PC-9 (cell line): ENCODE measurements around the gene NKAIN2.
"Not testable (repeated sequence)": the region's sequence is repeated elsewhere in the genome, so short reads cannot be mapped to it uniquely, and the experiment has no call there.

Experiments
- CTCF ChIP-seq: fragments of 200-600 bp; sonication (generic); conservative IDR thresholded peaks from 2 replicates; pipeline ENCODE4 v1.6.1; 2017; ENCODE audit warnings: mixed run types, antibody characterized with exemption, mild to moderate bottlenecking, moderate library complexity
- EZH2 ChIP-seq: fragments of 200-600 bp; sonication (generic); IDR thresholded peaks from 2 replicates; pipeline ENCODE4 v1.8.0; 2017; ENCODE audit warnings: antibody characterized with exemption, low read depth

DNA sequence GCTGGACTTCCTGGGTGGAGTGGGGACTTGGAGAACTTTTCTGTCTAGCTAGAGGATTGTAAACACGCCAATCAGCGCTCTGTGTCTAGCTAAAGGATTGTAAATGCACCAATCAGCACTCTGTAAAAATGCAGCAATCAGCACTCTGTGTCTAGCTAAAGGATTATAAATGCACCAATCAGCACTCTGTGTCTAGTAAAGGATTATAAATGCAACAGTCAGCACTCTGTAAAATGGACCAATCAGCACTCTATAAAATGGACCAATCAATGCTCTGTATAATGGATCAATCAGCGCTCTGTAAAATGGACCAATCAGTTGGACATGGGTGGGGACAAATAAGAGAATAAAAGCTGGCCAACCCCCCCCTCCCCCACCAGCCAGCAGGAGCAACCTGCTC, 760.5 kb downstream of the NKAIN2 start:
- not testable (repeated sequence) for TF ChIP-seq CTCF, EZH2
